Neural cell (in vitro differentiated cells): Measurements from ENCODE around the gene SDK2. TPM values are rescaled to one million over a fixed set of nuclear protein-coding genes. Genes with fewer than 3 reads are reported as not detected.

Experiments used
- H2AFZ ChIP-seq: fragments of 200-600, 300-800 bp; sonication (generic), shearing (Covaris generic); 2 replicates; pipeline ENCODE4 v1.6.0; 2014; ENCODE audit warnings: low read depth, mild to moderate bottlenecking, antibody characterized with exemption, low read length, moderate library complexity
- H3F3A ChIP-seq: fragments of 200-600 bp; shearing (Covaris generic); 2 replicates; pipeline ENCODE4 v1.6.1; 2016; ENCODE audit warnings: mild to moderate bottlenecking, moderate library complexity, mixed read lengths, antibody characterized with exemption, low read length; ENCODE audit not compliant: insufficient read depth, poor library complexity, severe bottlenecking
- H3K27ac ChIP-seq: fragments of 200-600, 300-800 bp; sonication (generic), shearing (Covaris generic); 2 replicates; pipeline ENCODE4 v1.5.1; 2014; ENCODE audit warnings: mild to moderate bottlenecking, low read length, moderate library complexity
- H3K27me3 ChIP-seq: fragments of 300-800, 200-600 bp; sonication (generic), shearing (Covaris generic); 2 replicates; pipeline ENCODE4 v1.6.0; 2014; ENCODE audit warnings: mild to moderate bottlenecking, low read depth, low read length, moderate library complexity; ENCODE audit not compliant: insufficient read depth
- H3K36me3 ChIP-seq: fragments of 300-800, 200-600 bp; sonication (generic), shearing (Covaris generic); 2 replicates; pipeline ENCODE4 v1.5.1; 2014; ENCODE audit warnings: mild to moderate bottlenecking, antibody characterized with exemption, low read length, moderate library complexity; ENCODE audit not compliant: insufficient read depth
- H3K4me2 ChIP-seq: fragments of 300-800, 200-600 bp; sonication (generic), shearing (Covaris generic); 2 replicates; pipeline ENCODE4 v1.6.0; 2014; ENCODE audit warnings: mild to moderate bottlenecking, low read length
- H3K4me3 ChIP-seq: fragments of 300-800, 200-600 bp; sonication (generic), shearing (Covaris generic); 2 replicates; pipeline ENCODE4 v1.5.1; 2014; ENCODE audit warnings: mild to moderate bottlenecking, low read length, moderate library complexity
- H3K79me2 ChIP-seq: fragments of 200-600 bp; shearing (Covaris generic); replicated peaks from 2 replicates; pipeline ENCODE4 v1.6.0; 2014; ENCODE audit warnings: mild to moderate bottlenecking, low read length, moderate library complexity; ENCODE audit not compliant: insufficient read depth
- H3K9ac ChIP-seq: fragments of 300-800, 200-600 bp; sonication (generic), shearing (Covaris generic); 2 replicates; pipeline ENCODE4 v1.6.1; 2016; ENCODE audit warnings: mild to moderate bottlenecking, low read length, mixed read lengths
- H3K9me2 ChIP-seq: fragments of 200-600 bp; shearing (Covaris generic); 2 replicates; pipeline ENCODE4 v1.6.1; 2016; ENCODE audit warnings: mild to moderate bottlenecking, low read length, mixed read lengths; ENCODE audit not compliant: insufficient read depth
- H3K9me3 ChIP-seq: fragments of 200-600, 300-800 bp; sonication (generic), shearing (Covaris generic); 2 replicates; pipeline ENCODE4 v1.6.1; 2016; ENCODE audit warnings: mild to moderate bottlenecking, mixed run types, low read length, moderate library complexity, mixed read lengths
- H4K20me1 ChIP-seq: fragments of 200-600 bp; shearing (Covaris generic); 2 replicates; pipeline ENCODE4 v1.6.1; 2016; ENCODE audit warnings: mild to moderate bottlenecking, mixed run types; ENCODE audit not compliant: insufficient read depth
- CTCF ChIP-seq: fragments of 450-650 bp; IDR thresholded peaks from 2 replicates; pipeline ENCODE4 v1.5.1; 2014; ENCODE audit warnings: antibody characterized with exemption, mild to moderate bottlenecking, moderate library complexity; ENCODE audit not compliant: poor library complexity, severe bottlenecking
- EP300 ChIP-seq: fragments of 450-650 bp; conservative IDR thresholded peaks from 2 replicates; pipeline ENCODE4 v1.6.1; 2014; ENCODE audit warnings: antibody characterized with exemption, mild to moderate bottlenecking, moderate library complexity; ENCODE audit not compliant: poor library complexity, severe bottlenecking
- EZH2 ChIP-seq: fragments of 200-600, 300-800 bp; shearing (Covaris generic), sonication (generic); IDR thresholded peaks from 2 replicates; pipeline ENCODE4 v1.6.1; 2014; ENCODE audit warnings: antibody characterized with exemption, low read length, borderline replicate concordance, mild to moderate bottlenecking; ENCODE audit not compliant: insufficient read depth, poor library complexity, severe bottlenecking
- MXI1 ChIP-seq: fragments of 450-650 bp; conservative IDR thresholded peaks from 2 replicates; pipeline ENCODE4 v1.6.1; 2014; ENCODE audit warnings: antibody characterized with exemption, mild to moderate bottlenecking; ENCODE audit not compliant: poor library complexity, severe bottlenecking
- POLR2AphosphoS5 ChIP-seq: IDR thresholded peaks from 2 replicates; pipeline ENCODE4 v1.6.1; 2012
- RAD21 ChIP-seq: fragments of 450-650 bp; conservative IDR thresholded peaks from 2 replicates; pipeline ENCODE4 v1.6.1; 2014; ENCODE audit warnings: antibody characterized with exemption, mild to moderate bottlenecking, moderate library complexity
- SMC3 ChIP-seq: fragments of 450-650 bp; conservative IDR thresholded peaks from 2 replicates; pipeline ENCODE4 v1.6.1; 2014; ENCODE audit warnings: antibody characterized with exemption, mild to moderate bottlenecking, moderate library complexity; ENCODE audit not compliant: poor library complexity
- TAF1 ChIP-seq: IDR thresholded peaks from 2 replicates; pipeline ENCODE4 v1.6.1; 2012; ENCODE audit warnings: low read depth
- polyA plus RNA-seq: library from polyadenylated mRNA; depleted of rRNA; stranded (reverse); fragments of >200 nt; gene quantifications from 2 replicates; pipeline ENCODE4 v1.2.3, GENCODE V29; 2014
- TF ChIP-seq, protein P1 (sequence below): IDR thresholded peaks from 2 replicates; pipeline ENCODE4 v1.6.1; 2012; ENCODE audit warnings: borderline replicate concordance

SDK2 gene
- polyA plus RNA-seq, 1 donor from 2014 or later, result 0.73 TPM

DNA sequence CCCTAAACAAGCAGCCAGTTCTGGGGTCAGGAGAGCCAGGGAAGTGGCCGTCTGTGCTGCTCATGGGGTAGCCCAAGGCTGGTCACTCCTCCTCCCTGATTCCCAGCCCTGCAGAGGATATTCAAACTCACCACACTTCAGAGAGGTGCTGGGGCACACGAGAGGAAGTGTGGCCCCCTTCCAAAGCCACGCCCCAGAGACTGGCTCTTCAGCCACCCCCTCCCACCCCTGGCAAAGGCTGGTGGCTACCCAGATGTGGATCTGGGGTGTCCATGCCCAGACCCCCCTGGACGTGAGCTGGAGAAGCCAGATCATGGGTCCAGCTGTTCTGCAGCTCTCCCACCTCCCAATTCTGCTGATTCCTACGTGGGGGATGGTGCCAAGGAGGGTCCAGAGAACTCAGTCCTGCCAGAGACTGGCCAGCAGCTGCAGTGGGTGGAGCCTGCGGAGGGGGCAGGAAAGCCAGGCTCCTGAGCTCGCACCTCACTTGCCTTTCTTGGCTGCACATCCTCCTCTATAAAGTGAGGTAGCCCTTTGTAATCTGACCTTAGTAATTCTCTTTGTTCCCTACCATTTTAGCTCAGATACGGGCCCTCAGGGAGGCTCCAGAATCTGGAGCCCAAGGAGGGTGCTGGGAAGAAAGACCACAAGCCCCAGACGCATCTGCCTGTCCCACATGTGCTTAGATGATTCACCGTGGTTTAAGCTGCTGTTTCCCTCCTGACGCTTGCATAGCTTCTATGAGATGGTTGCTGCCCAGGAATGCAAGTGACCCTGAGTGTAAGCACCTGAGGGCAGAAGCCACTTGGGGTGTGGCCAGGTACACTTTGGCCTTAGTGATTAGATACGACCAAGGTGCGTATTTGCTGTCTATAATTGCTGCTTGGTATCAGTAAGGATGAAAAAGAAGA, 15.3 kb downstream of the SDK2 start:
- no peak overlapping the region for H3K4me3 ChIP-seq
- TF ChIP-seq RAD21 (no peak), SMC3 (no peak), POLR2AphosphoS5 (no peak), EP300 (no peak), MXI1 (no peak), TAF1 (no peak), EZH2 (no peak), CTCF (no peak)
- TF ChIP-seq, protein P1, sequence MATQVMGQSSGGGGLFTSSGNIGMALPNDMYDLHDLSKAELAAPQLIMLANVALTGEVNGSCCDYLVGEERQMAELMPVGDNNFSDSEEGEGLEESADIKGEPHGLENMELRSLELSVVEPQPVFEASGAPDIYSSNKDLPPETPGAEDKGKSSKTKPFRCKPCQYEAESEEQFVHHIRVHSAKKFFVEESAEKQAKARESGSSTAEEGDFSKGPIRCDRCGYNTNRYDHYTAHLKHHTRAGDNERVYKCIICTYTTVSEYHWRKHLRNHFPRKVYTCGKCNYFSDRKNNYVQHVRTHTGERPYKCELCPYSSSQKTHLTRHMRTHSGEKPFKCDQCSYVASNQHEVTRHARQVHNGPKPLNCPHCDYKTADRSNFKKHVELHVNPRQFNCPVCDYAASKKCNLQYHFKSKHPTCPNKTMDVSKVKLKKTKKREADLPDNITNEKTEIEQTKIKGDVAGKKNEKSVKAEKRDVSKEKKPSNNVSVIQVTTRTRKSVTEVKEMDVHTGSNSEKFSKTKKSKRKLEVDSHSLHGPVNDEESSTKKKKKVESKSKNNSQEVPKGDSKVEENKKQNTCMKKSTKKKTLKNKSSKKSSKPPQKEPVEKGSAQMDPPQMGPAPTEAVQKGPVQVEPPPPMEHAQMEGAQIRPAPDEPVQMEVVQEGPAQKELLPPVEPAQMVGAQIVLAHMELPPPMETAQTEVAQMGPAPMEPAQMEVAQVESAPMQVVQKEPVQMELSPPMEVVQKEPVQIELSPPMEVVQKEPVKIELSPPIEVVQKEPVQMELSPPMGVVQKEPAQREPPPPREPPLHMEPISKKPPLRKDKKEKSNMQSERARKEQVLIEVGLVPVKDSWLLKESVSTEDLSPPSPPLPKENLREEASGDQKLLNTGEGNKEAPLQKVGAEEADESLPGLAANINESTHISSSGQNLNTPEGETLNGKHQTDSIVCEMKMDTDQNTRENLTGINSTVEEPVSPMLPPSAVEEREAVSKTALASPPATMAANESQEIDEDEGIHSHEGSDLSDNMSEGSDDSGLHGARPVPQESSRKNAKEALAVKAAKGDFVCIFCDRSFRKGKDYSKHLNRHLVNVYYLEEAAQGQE, result no peak
- H3K36me3 ChIP-seq, result no peaks in the 10 kb centered on the region
- H3K27ac ChIP-seq, result no peak overlapping the region
- H3F3A ChIP-seq, result no peaks in the 10 kb centered on the region
- H3K9ac ChIP-seq, result no peak overlapping the region
- H3K79me2 ChIP-seq, result peaks cover 40% of the 10 kb centered on the region
- no peaks in the 10 kb centered on the region for H3K9me3 ChIP-seq
- H4K20me1 ChIP-seq, result no peaks in the 10 kb centered on the region
- no peak overlapping the region for H2AFZ ChIP-seq
- H3K4me2 ChIP-seq, result no peak overlapping the region
- no peaks in the 10 kb centered on the region for H3K27me3 ChIP-seq
- no peaks in the 10 kb centered on the region for H3K9me2 ChIP-seq

DNA sequence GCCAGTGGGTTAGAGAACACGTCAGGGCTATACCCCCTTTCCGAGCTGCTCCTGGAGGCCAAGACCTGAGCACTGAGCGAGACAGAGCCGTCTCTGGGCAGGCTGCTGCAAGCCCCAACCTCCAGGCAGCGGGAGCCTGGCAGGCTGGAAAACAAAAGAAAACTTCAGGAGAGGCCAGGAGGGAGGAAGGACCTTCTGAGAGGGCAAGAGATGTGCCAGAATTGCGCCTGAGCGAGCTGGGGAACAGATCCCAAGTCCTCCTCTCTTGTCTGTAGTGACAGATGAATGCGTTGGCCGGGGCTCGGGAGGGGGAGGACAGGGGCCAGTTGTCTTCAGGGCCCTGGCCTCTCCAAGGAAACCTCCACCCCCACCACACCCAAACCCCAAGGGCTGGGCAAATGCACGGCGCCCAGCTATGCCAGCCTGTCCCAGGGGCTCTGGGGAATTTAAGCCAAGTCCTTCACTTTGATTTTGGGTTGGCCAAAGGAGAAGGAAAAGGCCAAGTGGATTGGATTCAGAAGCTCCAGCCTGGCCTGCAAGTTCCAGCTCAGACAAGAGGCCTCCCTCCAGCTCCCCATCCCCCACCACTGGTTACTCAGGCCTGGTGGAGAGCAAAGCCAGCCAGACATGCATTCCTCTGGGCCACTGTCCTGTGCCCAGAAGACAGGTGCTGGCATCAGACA, 18.1 kb downstream of the SDK2 start:
- Histone ChIP-seq H3K9me3 (peaks cover 4% of the 10 kb centered on the region), H3K9ac (no peak overlapping the region), H4K20me1 (no peaks in the 10 kb centered on the region), H2AFZ (no peak overlapping the region), H3K36me3 (no peaks in the 10 kb centered on the region), H3K79me2 (peaks cover 42% of the 10 kb centered on the region), H3K27ac (no peak overlapping the region), H3K4me3 (no peak overlapping the region), H3K27me3 (no peaks in the 10 kb centered on the region), H3K9me2 (no peaks in the 10 kb centered on the region), H3F3A (no peaks in the 10 kb centered on the region), H3K4me2 (no peak overlapping the region)
- TF ChIP-seq CTCF (no peak), RAD21 (no peak), EZH2 (no peak), EP300 (no peak), POLR2AphosphoS5 (no peak), MXI1 (no peak), TAF1 (no peak), SMC3 (no peak)
- TF ChIP-seq, protein P1, result no peak
